ENCODE data around the gene RSL1D1.

RSL1D1 gene

GRCh38 chr16:11851294-11852091, at the start of gene RSL1D1:
Gene RSL1D1 (minus strand): TSS chr16:11851542. CDS start chr16:11851512, 30 bp downstream.
- peak; percentile 87 for DNase-seq (ENCODE audit: low read depth)

DNA sequence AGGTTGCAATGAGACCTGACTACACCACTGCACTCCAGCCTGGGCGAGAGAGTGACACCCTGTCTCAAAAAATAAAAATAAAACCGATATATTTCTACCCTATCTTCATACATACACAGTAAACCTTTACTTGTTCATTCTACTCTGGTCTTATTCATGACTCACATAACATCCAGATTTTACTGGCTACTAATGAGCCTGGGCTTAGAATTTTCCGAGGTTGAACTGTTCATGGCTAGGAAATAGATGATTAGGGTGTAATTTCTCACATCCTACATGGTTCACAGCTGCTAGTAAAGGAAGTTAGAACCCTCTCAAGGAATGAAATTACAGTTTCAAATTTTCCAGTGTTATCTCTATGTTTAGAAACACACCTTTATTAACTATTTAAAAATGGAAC, 49.7 kb upstream of the RSL1D1 start:
- DNase-seq (ENCODE audit: low read depth): no peak

- no peak for DNase-seq (ENCODE audit: low read depth)
Measured at GRCh38 chr16:11896486-11897176, 45.3 kb upstream of the RSL1D1 start.

GRCh38 chr16:11893571-11893970, 42.2 kb upstream of the RSL1D1 start:
- no peak for DNase-seq (ENCODE audit: low read depth)

DNA sequence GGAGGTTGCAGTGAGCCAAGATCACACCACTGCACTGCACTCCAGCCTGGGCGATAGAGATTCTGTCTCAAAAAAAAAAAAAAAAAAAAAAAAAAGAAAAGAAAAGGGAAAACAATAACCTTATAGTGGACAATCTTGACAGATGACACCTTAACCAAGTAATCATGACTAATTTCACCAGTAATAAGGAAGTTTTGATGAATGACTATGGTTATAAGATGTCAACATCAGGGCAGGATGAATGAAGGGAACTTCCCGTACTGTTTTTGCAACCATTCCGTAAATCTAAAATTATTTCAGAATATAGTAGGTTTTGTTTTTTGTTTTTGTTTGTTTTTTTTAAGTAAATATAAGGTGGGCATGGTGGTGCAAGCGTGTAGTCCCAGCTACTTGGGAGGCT, 41.4 kb upstream of the RSL1D1 start:
- no peak for DNase-seq (ENCODE audit: low read depth)

DNA sequence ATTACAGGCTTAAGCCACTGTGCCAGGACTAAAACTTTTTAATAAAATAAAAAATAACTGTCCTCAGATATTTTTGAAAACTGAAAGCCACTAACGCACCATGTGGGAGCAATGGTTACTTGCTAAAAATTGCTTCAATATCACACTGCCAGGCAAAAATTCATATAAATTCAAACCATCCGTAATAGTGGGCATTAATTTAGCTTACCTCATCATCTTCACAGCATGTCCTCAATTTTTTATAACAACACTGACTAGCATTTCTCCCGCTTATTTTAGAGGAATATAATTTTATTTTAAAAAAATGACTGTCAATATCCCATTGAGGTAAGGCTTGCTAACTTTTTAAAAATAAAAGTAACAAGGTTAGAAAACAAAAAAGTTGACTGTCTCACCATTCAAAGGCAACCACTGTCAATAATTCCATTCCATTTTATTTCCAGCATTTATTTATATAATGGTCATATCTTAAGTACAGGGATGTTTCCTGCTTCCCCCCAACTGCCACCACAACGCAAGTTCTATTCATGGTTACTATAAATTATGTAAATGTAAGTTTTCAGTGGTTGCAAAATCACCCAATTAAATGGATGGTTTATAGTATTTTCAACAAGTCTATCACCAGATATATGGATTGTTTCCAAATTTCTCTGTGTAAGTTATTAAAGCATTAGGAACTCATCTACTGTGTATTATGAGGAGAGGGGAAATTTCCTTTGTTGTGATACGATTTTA, 39.1 kb upstream of the RSL1D1 start:
- DNase-seq (ENCODE audit: low read depth): no peak

DNA sequence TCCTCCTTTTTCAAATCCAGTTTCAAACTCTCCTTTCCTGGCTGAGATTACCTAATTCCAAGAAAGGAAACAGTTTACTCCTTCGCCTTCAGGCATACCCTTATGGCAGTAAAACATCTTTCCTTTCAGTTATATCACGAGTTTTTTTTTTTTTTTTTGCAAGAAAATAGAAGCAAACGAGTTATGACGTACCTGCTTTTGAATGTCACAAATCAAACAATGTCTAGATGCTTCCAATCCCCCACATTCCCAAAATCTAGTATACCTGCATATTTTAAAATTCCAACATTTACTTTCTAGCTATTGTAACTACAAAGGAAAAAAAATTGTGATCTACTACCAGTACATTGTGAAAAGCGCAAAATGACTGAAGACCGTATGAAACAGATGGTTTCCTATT, 35.5 kb upstream of the RSL1D1 start:
- DNase-seq (ENCODE audit: low read depth): no peak

DNA sequence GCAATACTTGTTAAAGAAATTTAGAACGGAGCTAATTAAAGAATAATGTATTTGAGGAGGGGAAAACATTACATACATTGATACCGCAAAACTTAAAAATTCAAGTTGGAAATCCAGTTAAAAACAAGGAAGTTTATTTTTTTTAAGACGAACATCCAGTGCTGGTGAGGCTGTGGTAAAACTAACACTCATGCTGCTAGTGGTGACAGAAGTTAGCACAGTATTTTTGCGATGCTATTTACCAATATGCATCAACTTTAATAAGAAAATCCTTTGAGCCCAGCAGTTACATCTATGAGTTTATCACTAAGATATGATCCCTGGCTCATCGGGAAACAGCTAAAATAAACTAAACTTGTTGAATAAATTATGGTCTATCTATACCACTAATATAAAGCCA, 32.7 kb upstream of the RSL1D1 start:
- DNase-seq (ENCODE audit: low read depth): no peak

GRCh38 chr16:11880007-11880406, 28.7 kb upstream of the RSL1D1 start:
- no peak for DNase-seq (ENCODE audit: low read depth)

- no peak for DNase-seq (ENCODE audit: low read depth)
Measured at GRCh38 chr16:11877374-11877773, 26.0 kb upstream of the RSL1D1 start.

- DNase-seq (ENCODE audit: low read depth): no peak
Measured at GRCh38 chr16:11876306-11876705, 25.0 kb upstream of the RSL1D1 start.

DNA sequence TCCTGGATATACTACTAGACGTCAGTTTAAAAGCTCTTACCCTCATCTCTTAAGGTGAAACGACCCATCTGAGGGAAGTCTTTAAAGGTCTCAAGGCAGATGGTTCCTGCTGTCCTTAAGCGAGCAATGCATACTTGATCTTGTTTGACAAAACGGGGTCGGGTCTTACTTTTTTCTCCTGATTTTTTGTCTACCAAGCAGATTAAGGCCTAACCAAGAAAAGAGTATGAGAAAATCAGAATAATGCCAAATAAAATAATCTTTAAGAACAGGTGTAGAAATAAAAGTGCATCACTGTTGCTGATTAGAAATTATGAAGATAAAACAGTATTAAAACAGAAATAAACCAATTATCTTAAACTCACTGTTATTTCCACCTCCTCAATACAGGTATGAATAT, 24.4 kb upstream of the RSL1D1 start:
- DNase-seq (ENCODE audit: low read depth): no peak

DNA sequence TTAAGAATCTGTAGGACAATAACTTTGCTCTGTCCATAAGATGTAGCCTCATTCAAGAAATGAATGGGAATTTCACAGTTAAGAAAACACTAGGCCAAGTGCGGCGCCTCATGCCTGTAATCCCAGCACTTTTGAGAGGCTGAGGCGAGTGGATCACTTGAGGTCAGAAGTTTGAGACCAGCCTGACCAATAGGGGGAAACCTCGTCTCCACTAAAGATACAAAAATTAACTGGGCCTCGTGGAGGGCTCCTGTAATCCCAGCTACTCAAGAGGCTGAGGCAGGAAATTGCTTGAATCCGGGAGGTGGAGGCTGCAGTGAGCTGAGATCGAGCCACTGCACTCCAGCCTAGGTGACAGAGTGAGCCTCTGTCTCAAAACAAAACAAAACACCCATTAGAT, 19.9 kb upstream of the RSL1D1 start:
- no peak for DNase-seq (ENCODE audit: low read depth)

- no peak for DNase-seq (ENCODE audit: low read depth)
Measured at GRCh38 chr16:11870399-11870798, 19.1 kb upstream of the RSL1D1 start.

DNA sequence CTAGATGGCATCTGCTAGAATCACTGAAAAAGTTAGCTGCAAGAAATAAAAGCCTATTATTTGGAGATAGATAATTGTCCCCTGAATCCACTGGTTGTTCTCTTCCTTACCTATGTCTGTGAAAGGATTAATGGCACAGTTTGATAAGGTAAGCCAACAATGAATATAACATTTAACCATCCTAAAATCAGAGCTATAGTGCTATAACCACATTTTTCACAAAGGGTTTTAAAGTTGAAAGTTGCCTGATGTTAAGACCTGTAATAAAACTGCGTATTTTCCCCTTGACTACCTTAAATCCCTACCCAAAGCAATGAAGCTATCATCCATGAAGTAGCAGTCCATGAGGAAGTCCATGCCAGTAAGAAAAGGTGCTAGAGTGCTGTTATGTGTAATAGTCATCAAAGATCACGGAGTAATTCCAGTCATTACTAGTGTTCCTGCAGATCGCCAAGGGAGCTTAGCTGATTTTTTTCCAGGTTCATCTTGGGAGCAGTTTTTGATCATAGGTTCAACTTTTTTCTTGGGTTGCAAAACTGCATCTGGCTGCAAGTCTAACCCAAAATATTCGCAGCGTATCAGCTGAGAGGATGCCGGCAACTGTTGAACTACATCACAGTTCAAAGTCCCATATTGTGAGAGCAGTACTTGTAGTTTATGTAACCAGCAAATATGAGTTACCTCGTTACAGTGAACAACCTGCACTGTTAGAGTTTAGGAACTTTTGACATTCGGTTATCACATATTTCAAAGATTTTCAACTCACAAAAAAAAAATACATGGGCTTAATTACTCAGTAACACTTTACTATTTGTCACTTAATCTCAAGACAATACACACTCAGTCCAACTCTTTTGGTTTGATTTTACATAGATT, 18.2 kb upstream of the RSL1D1 start:
- no peak for DNase-seq (ENCODE audit: low read depth)

GRCh38 chr16:11868412-11868980, 17.2 kb upstream of the RSL1D1 start:
- DNase-seq (ENCODE audit: low read depth): no peak

DNA sequence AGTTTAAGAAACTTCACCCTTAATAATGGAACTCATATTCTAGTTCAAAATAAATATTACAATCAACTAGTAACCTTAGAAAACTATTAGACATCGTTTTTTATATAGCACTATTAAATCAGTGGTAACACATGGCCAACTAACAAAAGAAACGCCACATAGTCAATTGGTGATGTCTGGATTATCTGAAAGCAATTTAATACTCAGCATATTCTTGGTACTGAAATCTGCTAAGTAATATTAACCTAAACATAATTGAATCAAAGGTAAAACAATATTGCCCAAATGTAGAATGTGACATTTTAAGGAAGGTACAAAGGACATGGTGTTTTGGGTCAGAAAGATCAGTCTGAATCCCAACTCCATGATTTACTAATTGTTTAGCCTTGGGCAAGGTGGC, 11.1 kb upstream of the RSL1D1 start:
- no peak for DNase-seq (ENCODE audit: low read depth)

GRCh38 chr16:11857161-11857560, 5.8 kb upstream of the RSL1D1 start:
- no peak for DNase-seq (ENCODE audit: low read depth)

GRCh38 chr16:11852092-11852809, 909 bp upstream of the RSL1D1 start:
- no peak for DNase-seq (ENCODE audit: low read depth)

DNA sequence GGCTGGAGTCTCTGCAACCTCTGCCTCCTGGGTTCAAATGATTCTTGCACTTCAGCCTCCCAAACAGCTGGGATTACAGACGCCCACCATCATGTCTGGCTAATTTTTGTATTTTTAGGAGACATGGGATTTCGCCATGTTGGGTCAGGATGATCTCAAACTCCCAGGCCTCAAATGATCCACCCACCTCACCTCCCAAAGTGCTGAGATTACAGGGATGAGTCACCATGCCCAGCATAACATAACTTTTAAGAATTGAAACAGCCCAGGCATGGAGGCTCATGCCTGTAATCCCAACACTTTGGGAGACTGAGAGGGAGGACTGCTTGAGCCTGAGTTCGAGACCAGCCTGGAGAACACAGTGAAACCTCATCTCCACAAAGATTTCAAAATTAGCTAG, 2.5 kb downstream of the RSL1D1 start:
- no peak for DNase-seq (ENCODE audit: low read depth)

DNA sequence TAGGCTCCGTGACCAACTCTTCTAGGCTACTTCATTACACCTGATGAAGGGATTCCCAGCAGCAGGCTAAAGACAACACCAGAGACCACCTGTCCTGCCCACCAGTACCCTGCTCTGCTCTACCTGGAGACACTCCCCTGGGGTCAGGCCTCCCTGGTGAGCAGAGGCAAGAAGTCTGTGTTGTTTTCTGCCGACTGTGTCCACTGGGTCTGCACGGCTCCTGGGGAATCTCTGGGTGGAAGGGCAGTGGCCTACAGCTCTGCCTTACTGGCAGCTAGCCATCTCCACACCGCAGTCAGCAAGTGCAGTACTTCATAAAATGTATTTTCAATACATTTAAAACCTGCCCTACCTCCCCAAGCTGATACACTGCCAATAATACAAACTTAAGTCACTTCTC, 6.8 kb downstream of the RSL1D1 start:
- no peak for DNase-seq (ENCODE audit: low read depth)

All from stimulated activated CD8-positive, alpha-beta memory T cell treated with anti-CD3 and anti-CD28 coated beads, Interleukin-4, amount 100 ng/mL, for 24 hours (primary cell).